ENCODE data around the gene PLD1.
"Not testable (repeated sequence)": the region's sequence is repeated elsewhere in the genome, so short reads cannot be mapped to it uniquely, and the experiment has no call there.

Gene PLD1

GRCh38 chr3:171814662-171815061 lies 4.4 kb upstream of the PLD1 start:
- DNase-seq (ENCODE audit: low read depth, low spot score): not testable (repeated sequence)

DNA sequence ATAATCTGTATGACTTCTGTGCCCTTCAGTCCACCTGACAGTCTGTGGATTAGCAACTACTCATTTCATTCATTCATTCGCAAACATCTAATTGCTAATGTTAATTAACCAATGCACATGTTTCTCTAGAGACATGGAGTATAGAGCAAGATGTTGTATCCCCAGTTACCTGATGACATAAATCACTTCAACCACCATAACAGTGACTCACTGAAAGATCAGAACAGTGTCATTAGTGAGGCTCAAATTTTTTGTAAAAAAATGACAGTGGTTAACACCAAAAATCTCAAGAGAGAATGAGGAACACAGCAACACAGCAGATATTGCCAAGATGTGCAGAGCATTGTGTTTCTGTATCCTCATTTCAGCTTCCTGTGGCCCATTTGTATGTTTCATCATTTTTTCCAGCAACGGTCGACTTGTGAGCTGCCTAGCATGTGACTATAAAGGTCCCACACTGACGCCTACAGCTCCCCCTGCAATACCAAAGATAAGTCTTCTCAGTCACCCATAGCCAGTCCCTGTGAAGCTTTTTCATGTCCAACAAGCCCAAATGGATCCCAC lies 3.7 kb upstream of the PLD1 start:
- no peak for DNase-seq (ENCODE audit: low read depth, low spot score)

DNA sequence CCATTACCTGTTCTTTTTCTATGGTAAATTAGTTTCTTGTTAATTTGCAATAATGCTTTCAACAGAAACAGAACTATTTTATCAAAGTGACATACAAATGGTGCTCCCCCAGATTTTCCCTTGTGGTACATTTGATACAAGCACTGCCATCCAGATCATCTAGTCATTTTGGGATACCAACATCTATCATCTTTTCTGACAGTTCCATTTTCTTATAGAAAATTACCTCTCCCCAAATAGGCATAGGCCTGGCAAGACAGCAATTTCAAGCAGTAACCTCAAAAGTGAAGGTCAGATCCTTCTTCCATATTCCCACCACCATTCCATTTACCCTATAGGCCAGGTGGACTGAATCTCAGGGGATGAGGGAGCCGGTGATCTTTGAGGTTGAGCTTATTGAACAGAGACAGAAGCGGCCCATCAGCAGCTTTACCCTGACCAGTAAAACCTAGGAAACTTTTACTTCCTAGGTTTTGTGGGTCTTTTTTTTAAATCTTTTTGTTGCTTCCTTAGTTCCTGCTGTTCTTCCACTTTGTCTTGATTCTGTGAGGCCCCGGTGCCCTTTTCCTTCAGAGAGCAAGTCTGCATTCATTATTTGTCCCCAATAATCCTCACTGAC lies 3.1 kb upstream of the PLD1 start:
- DNase-seq (ENCODE audit: low read depth, low spot score): no peak

- no peak for DNase-seq (ENCODE audit: low read depth, low spot score)
Observed at GRCh38 chr3:171812811-171813210, 2.5 kb upstream of the PLD1 start.

DNA sequence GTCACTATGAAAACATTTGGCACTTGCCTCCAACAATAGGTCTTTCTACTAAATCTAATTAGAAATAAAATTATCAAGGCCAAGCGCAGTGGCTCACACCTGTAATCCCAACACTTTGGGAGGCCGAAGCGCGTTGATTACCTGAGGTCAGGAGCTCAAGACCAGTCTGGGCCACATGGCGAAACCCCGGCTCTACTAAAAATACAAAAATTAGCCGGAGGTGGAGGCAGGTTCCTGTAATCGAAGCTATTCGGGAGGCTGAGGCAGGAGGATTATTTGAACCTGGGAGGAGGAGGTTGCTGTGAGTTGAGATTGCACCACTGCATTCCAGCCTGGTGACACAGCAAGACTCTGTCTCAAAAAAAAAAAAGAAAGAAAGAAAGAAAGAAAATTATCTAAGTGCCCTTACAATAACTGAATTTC lies 1.6 kb upstream of the PLD1 start:
- no peak for DNase-seq (ENCODE audit: low read depth, low spot score)

DNA sequence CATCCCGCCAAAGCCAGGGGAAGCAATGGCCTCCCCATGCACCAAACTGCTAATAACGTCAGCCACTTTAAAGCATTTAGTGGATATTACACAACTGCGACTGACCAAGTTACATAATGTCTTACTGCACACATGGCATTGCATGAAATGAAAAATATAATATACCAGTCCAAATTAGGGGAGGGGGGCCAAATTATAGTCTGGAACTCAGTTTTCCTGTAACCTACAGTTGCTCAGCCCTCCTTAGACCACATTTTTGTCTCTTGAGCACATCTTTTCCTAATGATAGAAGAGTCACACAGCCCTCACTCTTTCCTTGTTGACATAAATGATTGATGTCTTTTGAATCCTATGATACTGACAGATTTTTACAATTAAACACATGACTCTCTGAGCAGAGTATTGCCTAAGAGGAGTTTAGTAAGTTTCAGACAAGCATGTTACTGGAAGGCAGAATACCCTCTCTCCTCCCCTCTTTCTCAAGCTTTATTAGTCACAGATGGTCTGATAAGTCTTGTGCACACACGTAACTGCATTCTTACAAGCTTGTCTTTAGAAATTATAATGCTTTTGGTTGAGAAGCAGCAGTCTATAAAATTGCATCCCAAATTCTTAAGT lies 1.1 kb upstream of the PLD1 start:
- DNase-seq (ENCODE audit: low read depth, low spot score): no peak

- no peak for DNase-seq (ENCODE audit: low read depth, low spot score)
Observed at GRCh38 chr3:171810629-171811294, 479 bp upstream of the PLD1 start.

- DNase-seq (ENCODE audit: low read depth, low spot score): no peak
Observed at GRCh38 chr3:171809611-171809860, 747 bp downstream of the PLD1 start.

DNA sequence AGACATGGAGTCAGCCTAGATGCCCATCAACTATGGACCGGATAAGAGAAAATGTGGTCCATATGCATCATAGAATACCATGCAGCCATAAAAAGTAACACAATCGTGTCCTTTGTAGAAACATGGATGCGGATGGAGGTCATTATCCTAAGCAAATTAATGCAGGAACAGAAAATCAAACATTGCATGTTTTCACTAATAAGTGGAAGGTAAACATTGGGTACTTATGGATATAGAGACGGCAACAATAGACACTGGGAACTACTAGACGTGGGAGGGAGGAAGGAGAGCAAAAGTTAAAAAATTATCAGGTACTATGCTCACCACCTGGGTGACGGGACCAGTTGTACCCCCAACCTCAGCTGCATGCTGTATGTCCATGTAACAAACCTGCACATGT lies 2.5 kb downstream of the PLD1 start:
- no peak for DNase-seq (ENCODE audit: low read depth, low spot score)

GRCh38 chr3:171807129-171807675 lies 3.1 kb downstream of the PLD1 start:
- no peak for DNase-seq (ENCODE audit: low read depth, low spot score)

- no peak for DNase-seq (ENCODE audit: low read depth, low spot score)
Observed at GRCh38 chr3:171806200-171807128, 3.8 kb downstream of the PLD1 start.

GRCh38 chr3:171805687-171806086 lies 4.6 kb downstream of the PLD1 start:
- no peak for DNase-seq (ENCODE audit: low read depth, low spot score)

GRCh38 chr3:171804618-171805389 lies 5.5 kb downstream of the PLD1 start:
- DNase-seq (ENCODE audit: low read depth, low spot score): no peak

DNA sequence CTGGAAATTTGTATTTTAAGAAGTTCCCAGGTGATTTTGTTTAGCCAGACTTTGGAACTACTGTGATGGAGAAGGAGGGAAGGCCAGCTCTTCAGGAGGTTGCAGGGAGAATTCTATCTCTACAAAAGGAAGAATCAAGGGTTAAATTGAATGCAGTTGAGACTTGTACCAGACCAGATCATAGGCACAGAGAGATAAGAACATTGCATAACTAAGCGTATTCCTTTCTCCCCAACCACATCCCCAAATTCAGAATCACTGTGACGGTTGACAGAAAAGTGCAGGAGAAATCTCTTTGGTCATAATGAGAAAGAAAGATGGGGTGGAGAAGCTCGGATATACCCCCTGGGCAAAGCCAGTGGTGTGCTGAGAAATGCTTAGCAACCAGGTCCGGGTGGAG lies 7.2 kb downstream of the PLD1 start:
- no peak for DNase-seq (ENCODE audit: low read depth, low spot score)

- DNase-seq (ENCODE audit: low read depth, low spot score): no peak
Observed at GRCh38 chr3:171802590-171802956, 7.7 kb downstream of the PLD1 start.

- no peak for DNase-seq (ENCODE audit: low read depth, low spot score)
Observed at GRCh38 chr3:171801738-171802589, 8.3 kb downstream of the PLD1 start.

GRCh38 chr3:171799501-171799900 lies 10.8 kb downstream of the PLD1 start:
- no peak for DNase-seq (ENCODE audit: low read depth, low spot score)

GRCh38 chr3:171797873-171798272 lies 12.4 kb downstream of the PLD1 start:
- no peak for DNase-seq (ENCODE audit: low read depth, low spot score)

GRCh38 chr3:171797265-171797679 lies 13.0 kb downstream of the PLD1 start:
- DNase-seq (ENCODE audit: low read depth, low spot score): no peak

- DNase-seq (ENCODE audit: low read depth, low spot score): no peak
Observed at GRCh38 chr3:171796625-171797264, 13.5 kb downstream of the PLD1 start.
